ENCODE data around the gene PSMD1. TPM values are rescaled to one million over a fixed set of nuclear protein-coding genes. Genes with fewer than 3 reads are reported as not detected.
"Not testable (repeated sequence)": the region's sequence is repeated elsewhere in the genome, so short reads cannot be mapped to it uniquely, and the experiment has no call there.

The PSMD1 gene
- total RNA-seq, 2 donors from 2014 or later: 47.1 to 73.1 TPM

DNA sequence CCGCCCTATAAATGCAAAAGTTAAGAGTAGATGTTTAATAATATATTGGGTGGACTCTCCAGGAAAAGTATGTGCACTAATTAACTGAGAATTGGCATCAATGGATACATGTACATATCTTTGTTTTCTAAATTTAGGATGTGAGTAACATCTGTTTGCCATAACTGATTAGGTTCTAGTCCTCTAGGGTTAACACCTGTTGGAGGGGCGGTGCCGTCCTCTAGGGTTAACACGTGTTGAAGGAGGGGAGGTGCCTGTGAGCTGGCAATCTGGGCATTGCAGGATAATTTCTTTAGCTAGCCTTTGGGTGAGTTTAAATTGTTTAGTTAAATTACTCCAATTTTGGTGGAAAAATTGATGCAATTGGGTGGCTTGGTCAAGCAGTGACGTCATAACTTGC is 37.3 kb downstream of the PSMD1 start:
- no peaks in the 10 kb centered on the region for H3K4me1 ChIP-seq (replicated peaks)
- H3K4me3 ChIP-seq: no peak overlapping the region
- H3K27ac ChIP-seq: no peak overlapping the region
- 94% methylated on average over 5 of the region's 5 CpGs for WGBS
- DNase-seq (ENCODE audit: low spot score): no peak
- intact Hi-C loops (cut with DNase I): no loop called here
- H3K36me3 ChIP-seq: no peaks in the 10 kb centered on the region
- H3K27me3 ChIP-seq (replicated peaks; ENCODE audit: insufficient read depth): no peaks in the 10 kb centered on the region
- H3K9me3 ChIP-seq: no peaks in the 10 kb centered on the region
- TF ChIP-seq POLR2AphosphoS5 (IDR thresholded peaks at IDR 0.05) (no peak), POLR2A (IDR thresholded peaks at IDR 0.05) (no peak)
- TF ChIP-seq, protein P1, sequence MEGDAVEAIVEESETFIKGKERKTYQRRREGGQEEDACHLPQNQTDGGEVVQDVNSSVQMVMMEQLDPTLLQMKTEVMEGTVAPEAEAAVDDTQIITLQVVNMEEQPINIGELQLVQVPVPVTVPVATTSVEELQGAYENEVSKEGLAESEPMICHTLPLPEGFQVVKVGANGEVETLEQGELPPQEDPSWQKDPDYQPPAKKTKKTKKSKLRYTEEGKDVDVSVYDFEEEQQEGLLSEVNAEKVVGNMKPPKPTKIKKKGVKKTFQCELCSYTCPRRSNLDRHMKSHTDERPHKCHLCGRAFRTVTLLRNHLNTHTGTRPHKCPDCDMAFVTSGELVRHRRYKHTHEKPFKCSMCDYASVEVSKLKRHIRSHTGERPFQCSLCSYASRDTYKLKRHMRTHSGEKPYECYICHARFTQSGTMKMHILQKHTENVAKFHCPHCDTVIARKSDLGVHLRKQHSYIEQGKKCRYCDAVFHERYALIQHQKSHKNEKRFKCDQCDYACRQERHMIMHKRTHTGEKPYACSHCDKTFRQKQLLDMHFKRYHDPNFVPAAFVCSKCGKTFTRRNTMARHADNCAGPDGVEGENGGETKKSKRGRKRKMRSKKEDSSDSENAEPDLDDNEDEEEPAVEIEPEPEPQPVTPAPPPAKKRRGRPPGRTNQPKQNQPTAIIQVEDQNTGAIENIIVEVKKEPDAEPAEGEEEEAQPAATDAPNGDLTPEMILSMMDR (IDR thresholded peaks at IDR 0.05): no peak

DNA sequence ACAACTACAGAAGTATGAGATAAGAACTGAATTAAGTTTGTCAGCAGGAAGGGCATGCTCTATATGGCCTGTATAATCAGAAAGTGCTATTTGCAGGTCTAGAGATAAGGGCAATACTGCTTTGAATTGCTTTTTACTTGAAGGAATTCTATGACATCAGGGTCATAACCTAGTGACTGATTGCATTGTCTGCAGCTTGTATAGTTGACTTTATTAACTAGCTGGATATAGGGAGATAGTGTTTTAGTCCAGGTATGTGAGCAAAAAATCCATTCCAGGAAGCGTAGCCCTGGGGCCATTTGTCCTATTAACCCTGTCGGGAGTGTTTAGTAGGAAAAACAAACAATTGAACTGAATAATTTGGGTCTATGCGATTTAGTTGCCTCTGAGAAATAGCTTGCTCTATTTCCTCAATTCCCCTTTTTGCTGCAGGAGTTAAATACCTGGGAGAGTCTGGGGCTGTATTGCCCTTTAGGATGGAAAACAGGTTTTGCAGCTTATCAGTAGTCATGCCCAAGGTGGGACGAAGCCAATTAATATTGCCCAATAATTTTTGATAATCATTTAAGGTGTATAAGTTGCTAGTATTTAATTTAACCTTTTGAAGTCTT is 38.2 kb downstream of the PSMD1 start:
- TF ChIP-seq, protein P1 (IDR thresholded peaks at IDR 0.05): no peak
- no peak for TF ChIP-seq POLR2AphosphoS5 (IDR thresholded peaks at IDR 0.05)
- TF ChIP-seq POLR2A (IDR thresholded peaks at IDR 0.05): no peak
- Histone ChIP-seq H3K4me1 (replicated peaks) (no peaks in the 10 kb centered on the region), H3K9me3 (no peaks in the 10 kb centered on the region), H3K36me3 (no peaks in the 10 kb centered on the region), H3K4me3 (no peak overlapping the region), H3K27me3 (replicated peaks; ENCODE audit: insufficient read depth) (no peaks in the 10 kb centered on the region), H3K27ac (no peak overlapping the region)
- intact Hi-C loops (cut with DNase I): no loop called here
- 83% methylated on average over 4 of the region's 4 CpGs for WGBS
- no peak for DNase-seq (ENCODE audit: low spot score)

DNA sequence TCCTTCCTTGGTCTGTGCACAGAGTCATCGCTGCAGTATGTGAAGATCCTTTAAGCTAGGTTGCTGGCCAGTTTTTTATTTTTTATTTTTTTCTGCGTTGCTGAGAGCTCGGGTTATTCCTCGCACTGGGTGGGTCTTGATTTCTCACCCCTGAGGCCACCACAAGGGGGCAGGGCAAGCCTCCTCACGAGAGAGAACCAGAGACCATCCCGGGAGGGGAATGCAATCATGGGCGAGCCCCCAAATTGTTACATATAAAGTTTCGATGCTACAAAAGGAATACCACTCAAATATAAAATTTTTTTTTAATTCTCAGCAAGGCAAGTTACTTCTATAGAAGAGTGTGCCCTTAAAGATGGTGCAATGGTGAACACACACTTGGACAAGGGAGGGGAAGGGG is 43.3 kb downstream of the PSMD1 start:
- DNase-seq (ENCODE audit: low spot score): no peak
- WGBS: 98% methylated on average over 8 of the region's 8 CpGs
- Histone ChIP-seq H3K4me3 (no peak overlapping the region), H3K27ac (no peak overlapping the region), H3K4me1 (replicated peaks) (no peaks in the 10 kb centered on the region), H3K9me3 (no peaks in the 10 kb centered on the region), H3K27me3 (replicated peaks; ENCODE audit: insufficient read depth) (no peaks in the 10 kb centered on the region), H3K36me3 (no peaks in the 10 kb centered on the region)
- TF ChIP-seq POLR2A (IDR thresholded peaks at IDR 0.05): no peak
- TF ChIP-seq POLR2AphosphoS5 (IDR thresholded peaks at IDR 0.05): no peak
- TF ChIP-seq, protein P1 (IDR thresholded peaks at IDR 0.05): no peak
- intact Hi-C loops (cut with DNase I): loop anchor here (5.0 kb wide), 2 partner anchors 312 to 352 kb away; no protein-coding TSS in a partner anchor

DNA sequence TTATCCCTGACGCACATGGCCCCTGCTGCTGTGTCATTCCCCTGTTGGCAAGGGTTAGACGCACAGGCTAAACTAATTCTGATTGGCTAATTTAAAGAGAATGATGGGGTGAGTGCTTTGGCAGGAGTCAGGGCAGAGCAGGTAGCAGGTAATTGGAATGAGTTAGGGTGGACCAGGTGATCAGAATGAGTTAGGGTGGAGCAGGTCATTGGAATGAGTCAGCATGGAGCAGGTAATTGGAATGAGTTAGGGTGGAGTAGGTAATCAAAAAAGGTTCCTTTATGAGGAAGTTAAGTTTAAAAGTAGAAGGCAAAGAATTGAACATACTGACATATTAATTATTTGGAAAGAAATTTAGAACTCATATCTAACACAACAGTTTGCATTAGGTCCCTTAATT is 43.7 kb downstream of the PSMD1 start:
- intact Hi-C loops (cut with DNase I): loop anchor here (5.0 kb wide), 2 partner anchors 312 to 352 kb away; no protein-coding TSS in a partner anchor
- not testable (repeated sequence) for DNase-seq (ENCODE audit: low spot score); H3K4me3 ChIP-seq; H3K36me3 ChIP-seq; H3K27me3 ChIP-seq (replicated peaks; ENCODE audit: insufficient read depth); H3K9me3 ChIP-seq; H3K4me1 ChIP-seq (replicated peaks); H3K27ac ChIP-seq
- 93% methylated on average over 2 of the region's 2 CpGs for WGBS

DNA sequence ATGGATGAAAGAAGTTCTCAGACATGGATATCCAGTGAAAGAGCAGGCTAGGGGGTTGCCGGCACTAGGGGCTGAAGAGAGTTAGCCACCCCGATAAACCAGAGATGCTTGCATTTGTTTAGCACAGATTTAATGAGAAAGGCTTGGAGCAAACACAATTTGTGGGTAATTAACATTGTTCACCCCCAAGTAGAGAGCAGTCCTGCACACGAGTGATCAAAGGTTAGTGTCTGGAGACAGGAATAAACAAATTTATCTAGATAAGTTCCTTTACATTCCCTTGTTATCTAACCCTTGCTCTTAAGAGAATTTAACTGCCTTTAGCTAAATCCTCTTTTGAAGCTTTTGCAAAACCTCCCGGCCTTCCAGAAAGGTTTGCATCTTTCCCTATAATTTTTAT is 44.3 kb downstream of the PSMD1 start:
- H3K4me3 ChIP-seq: no peak overlapping the region
- no peaks in the 10 kb centered on the region for H3K27me3 ChIP-seq (replicated peaks; ENCODE audit: insufficient read depth)
- no peaks in the 10 kb centered on the region for H3K4me1 ChIP-seq (replicated peaks)
- TF ChIP-seq, protein P1 (IDR thresholded peaks at IDR 0.05): no peak
- TF ChIP-seq POLR2A (IDR thresholded peaks at IDR 0.05): no peak
- no peak for TF ChIP-seq POLR2AphosphoS5 (IDR thresholded peaks at IDR 0.05)
- H3K27ac ChIP-seq: no peak overlapping the region
- no peaks in the 10 kb centered on the region for H3K36me3 ChIP-seq
- WGBS: 89% methylated on average over 4 of the region's 4 CpGs
- H3K9me3 ChIP-seq: no peaks in the 10 kb centered on the region
- no peak for DNase-seq (ENCODE audit: low spot score)
- intact Hi-C loops (cut with DNase I): loop anchor here (5.0 kb wide), 2 partner anchors 311 to 351 kb away; no protein-coding TSS in a partner anchor

Measured in prostate gland (tissue), 2 donors.